Measurements from ENCODE around the gene JAK1.

Gene JAK1

DNA sequence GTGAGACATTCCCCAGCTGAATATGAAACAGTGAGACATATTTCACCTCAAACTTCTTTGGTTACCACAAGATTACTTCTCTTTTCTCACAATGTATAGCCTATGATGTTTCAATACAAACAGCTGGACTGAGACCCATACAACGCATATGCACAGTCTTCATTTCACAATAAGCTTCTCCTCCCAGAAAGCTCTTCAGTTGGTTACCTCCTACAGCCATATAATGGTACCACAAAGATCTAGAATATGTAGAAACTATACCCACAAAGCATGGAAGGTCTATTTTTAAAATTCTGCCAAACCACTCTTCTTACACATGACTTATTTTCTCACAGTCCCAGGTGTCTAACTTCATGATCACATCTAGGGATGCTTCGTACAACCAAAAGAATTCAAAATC, 70.8 kb downstream of the JAK1 start:
- POLR2A ChIA-PET, result no interaction called here
- CTCF ChIA-PET, result interaction anchor here (0.9 to 2.6 kb wide), 14 partner anchors 10 to 219 kb away, joined by 3 to 9 read pairs (median 3); no protein-coding TSS in a partner anchor
- DNase-seq (ENCODE audit: extremely low spot score), result peak; percentile 55
- no peak for TF ChIP-seq CTCF (IDR thresholded peaks at IDR 0.05; ENCODE audit: control extremely low read depth, extremely low read depth, low read depth, missing control alignments)

DNA sequence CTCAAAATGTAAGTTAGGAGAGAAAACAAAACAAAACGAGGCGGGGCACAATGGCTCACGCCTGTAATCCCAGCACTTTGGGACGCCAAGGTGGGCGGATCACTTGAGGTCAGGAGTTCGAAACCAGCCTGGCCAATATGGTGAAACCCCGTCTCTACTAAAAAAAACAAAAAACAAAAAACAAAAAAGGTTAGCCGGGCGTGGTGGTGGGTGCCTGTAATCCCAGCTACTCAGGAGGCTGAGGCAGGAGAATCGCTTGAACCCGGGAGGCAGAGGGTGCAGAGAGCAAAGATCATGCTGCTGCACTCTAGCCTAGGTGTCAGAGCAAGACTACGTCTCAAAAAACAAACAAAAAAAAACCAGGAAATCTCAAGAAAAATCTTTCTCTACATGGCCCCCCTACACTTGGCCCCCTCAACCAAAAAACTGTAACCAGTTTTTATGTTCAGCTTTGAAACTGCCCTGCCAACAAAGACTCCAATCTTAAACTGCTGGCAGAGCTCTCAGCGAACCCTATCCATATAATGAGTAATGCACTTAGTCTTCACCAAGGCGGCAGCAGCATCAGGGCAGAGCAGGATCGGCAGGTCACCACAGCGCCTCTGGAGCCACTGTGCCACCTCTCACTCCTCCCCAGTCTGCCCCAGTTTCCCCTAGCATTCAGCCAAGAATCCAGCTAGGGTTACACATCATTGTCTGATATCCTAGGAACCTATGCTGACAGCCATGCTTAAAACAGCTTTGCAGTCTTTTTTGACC, 71.7 kb downstream of the JAK1 start:
- DNase-seq (ENCODE audit: extremely low spot score), result no peak
- no peak for TF ChIP-seq CTCF (IDR thresholded peaks at IDR 0.05; ENCODE audit: control extremely low read depth, extremely low read depth, low read depth, missing control alignments)
- CTCF ChIA-PET, result interaction anchor here (0.9 to 2.6 kb wide), 12 partner anchors 8 to 181 kb away, joined by 3 to 9 read pairs (median 3); no protein-coding TSS in a partner anchor
- POLR2A ChIA-PET, result no interaction called here

DNA sequence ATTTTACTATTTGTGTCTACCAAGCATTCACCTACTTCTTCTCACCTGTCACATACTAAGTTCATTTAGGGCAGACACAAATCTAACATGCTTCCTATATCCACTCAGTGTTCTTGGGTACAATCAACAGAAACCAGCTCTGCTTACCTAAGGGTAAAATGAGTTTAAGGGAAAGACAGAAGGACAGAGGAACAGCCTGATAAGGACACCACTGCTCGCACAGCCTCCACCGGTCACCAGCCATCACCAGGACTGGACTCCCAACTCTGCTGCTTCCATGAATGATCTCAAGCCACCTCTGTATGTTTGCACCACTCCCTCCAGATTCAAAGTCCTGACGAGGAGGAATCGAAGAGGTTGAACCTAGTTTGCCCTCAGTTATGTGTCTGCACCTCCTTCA, 72.4 kb downstream of the JAK1 start:
- POLR2A ChIA-PET, result no interaction called here
- CTCF ChIA-PET, result interaction anchor here (0.7 to 2.5 kb wide), 13 partner anchors 9 to 285 kb away, joined by 3 to 7 read pairs (median 4); no protein-coding TSS in a partner anchor
- TF ChIP-seq CTCF (IDR thresholded peaks at IDR 0.05; ENCODE audit: control extremely low read depth, extremely low read depth, low read depth, missing control alignments), result no peak
- no peak for DNase-seq (ENCODE audit: extremely low spot score)

- ChIA-PET POLR2A (no interaction called here), CTCF (interaction anchor here (0.7 to 2.5 kb wide), 14 partner anchors 8 to 286 kb away, joined by 3 to 7 read pairs (median 4); no protein-coding TSS in a partner anchor)
- DNase-seq (ENCODE audit: extremely low spot score), result no peak
- TF ChIP-seq CTCF (IDR thresholded peaks at IDR 0.05; ENCODE audit: control extremely low read depth, extremely low read depth, low read depth, missing control alignments), result no peak
These were observed 73.5 kb downstream of the JAK1 start for GRCh38 chr1:64892576-64893573.

GRCh38 chr1:64891448-64891825, 74.9 kb downstream of the JAK1 start:
- no peak for TF ChIP-seq CTCF (IDR thresholded peaks at IDR 0.05; ENCODE audit: control extremely low read depth, extremely low read depth, low read depth, missing control alignments)
- ChIA-PET CTCF (interaction anchor here (1.0 to 1.3 kb wide), 2 partner anchors 10 to 18 kb away, joined by 3 read pairs; no protein-coding TSS in a partner anchor), POLR2A (no interaction called here)
- no peak for DNase-seq (ENCODE audit: extremely low spot score)
